Naive thymus-derived CD4-positive, alpha-beta T cell (primary cell): ENCODE measurements around the gene MARCHF10. TPM values are rescaled to one million over a fixed set of nuclear protein-coding genes. Genes with fewer than 3 reads are reported as not detected.

Source experiments
- ATAC-seq: fragments of 150-1000 bp; cut with Tn5 transposase; 2 replicates; pipeline ENCODE4 v1.10.0; 2021; ENCODE audit warnings: mild to moderate bottlenecking, moderate library complexity
- CTCF ChIA-PET: fragments of 350-600 bp; sonication (Branson Sonifier 250); formaldehyde crosslinking; loops from one replicate; lab custom pipeline; 2021; ENCODE audit warnings: antibody characterized with exemption; lab: Charles Lee
- POLR2A ChIA-PET: fragments of 350-600 bp; sonication (Branson Sonifier 250); formaldehyde crosslinking; loops from one replicate; lab custom pipeline; 2021; ENCODE audit warnings: antibody characterized with exemption, inconsistent platforms; lab: Charles Lee
- DNase-seq, 9 donors: peaks; one replicate each; pipeline versions ENCODE4 v3.0.0 to v3.0.0-alpha.2; 2020 to 2022; ENCODE audit warnings: mixed read lengths in 1 of 9
- H3K27ac ChIP-seq: one replicate; pipeline ENCODE4 v1.7.0; 2013; ENCODE audit warnings: mild to moderate bottlenecking, low read depth, low read length, moderate library complexity
- H3K27me3 ChIP-seq, 2 donors: one replicate each; pipeline ENCODE4 v1.7.0; 2013; ENCODE audit warnings: low read length in 2 of 2, mild to moderate bottlenecking in 2 of 2, moderate library complexity in 2 of 2; ENCODE audit not compliant: control insufficient read depth in 2 of 2, insufficient read depth in 2 of 2
- H3K36me3 ChIP-seq, 3 experiments: 1 replicate in 2 of 3; 2 replicates in 1 of 3; pipeline ENCODE4 v1.7.0; 2013; ENCODE audit warnings: low read length in 3 of 3, mild to moderate bottlenecking in 3 of 3, moderate library complexity in 1 of 3; ENCODE audit not compliant: insufficient read depth in 3 of 3, control insufficient read depth in 2 of 3
- H3K4me1 ChIP-seq, 2 donors: one replicate each; pipeline ENCODE4 v1.7.0; 2013; ENCODE audit warnings: low read length in 2 of 2, mild to moderate bottlenecking in 2 of 2, moderate library complexity in 1 of 2; ENCODE audit not compliant: control insufficient read depth in 2 of 2, insufficient read depth in 2 of 2
- H3K4me3 ChIP-seq: 2 replicates; pipeline ENCODE4 v1.7.0; 2013; ENCODE audit warnings: mild to moderate bottlenecking, low read length
- H3K9me3 ChIP-seq, 3 experiments: 1 replicate in 2 of 3; 2 replicates in 1 of 3; pipeline ENCODE4 v1.7.0; 2013; ENCODE audit warnings: low read length in 3 of 3; ENCODE audit not compliant: control insufficient read depth in 2 of 3
- H3K27ac Mint-ChIP-seq, 9 donors: one replicate each; pipeline ENCODE4 v1.8.0; 2020 to 2022; ENCODE audit warnings: mixed read lengths in 9 of 9, mild to moderate bottlenecking in 8 of 9, moderate library complexity in 5 of 9, inconsistent platforms in 2 of 9
- H3K27me3 Mint-ChIP-seq, 5 donors: one replicate each; pipeline ENCODE4 v1.8.0; 2021 to 2022; ENCODE audit warnings: mixed read lengths in 5 of 5, mild to moderate bottlenecking in 1 of 5
- H3K36me3 Mint-ChIP-seq, 5 donors: one replicate each; pipeline ENCODE4 v1.8.0; 2020 to 2022; ENCODE audit warnings: mixed read lengths in 5 of 5, mild to moderate bottlenecking in 3 of 5, inconsistent platforms in 1 of 5
- H3K4me1 Mint-ChIP-seq, 7 donors: one replicate each; pipeline ENCODE4 v1.8.0; 2020 to 2022; ENCODE audit warnings: mixed read lengths in 7 of 7, mild to moderate bottlenecking in 3 of 7, inconsistent platforms in 1 of 7
- H3K4me3 Mint-ChIP-seq, 10 donors: one replicate each; pipeline ENCODE4 v1.8.0; 2020 to 2022; ENCODE audit warnings: mild to moderate bottlenecking in 10 of 10, mixed read lengths in 10 of 10, moderate library complexity in 6 of 10, inconsistent platforms in 2 of 10
- H3K9me3 Mint-ChIP-seq, 11 donors: one replicate each; pipeline ENCODE4 v1.8.0; 2020 to 2022; ENCODE audit warnings: mixed read lengths in 11 of 11, mild to moderate bottlenecking in 4 of 11, inconsistent platforms in 1 of 11, moderate library complexity in 1 of 11
- intact Hi-C, 2 donors: fragments of 100-400 bp; cut with micrococcal nuclease; formaldehyde crosslinking; loops; one replicate each; pipeline ENCODE4 v1.15.1; 2023
- polyA plus RNA-seq, 2 donors: library from polyadenylated mRNA; unstranded; fragments of 300-500 nt; fragmentation: Illumina TruSeq; gene quantifications; one replicate each; pipeline ENCODE4 v1.2.3, GENCODE V29; 2021
- total RNA-seq, 6 experiments: library from RNA in 5 of 6; stranded (reverse) in 5 of 6; gene quantifications; 1 replicate in 5 of 6; 2 replicates in 1 of 6; pipeline ENCODE4 v1.2.3 and lab custom pipeline; 2021 to 2026

The MARCHF10 gene
- total and polyA plus RNA-seq, 7 experiments from 2014 or later, result 0.13 to 0.43 (median 0.29) TPM; not detected in 4

DNA sequence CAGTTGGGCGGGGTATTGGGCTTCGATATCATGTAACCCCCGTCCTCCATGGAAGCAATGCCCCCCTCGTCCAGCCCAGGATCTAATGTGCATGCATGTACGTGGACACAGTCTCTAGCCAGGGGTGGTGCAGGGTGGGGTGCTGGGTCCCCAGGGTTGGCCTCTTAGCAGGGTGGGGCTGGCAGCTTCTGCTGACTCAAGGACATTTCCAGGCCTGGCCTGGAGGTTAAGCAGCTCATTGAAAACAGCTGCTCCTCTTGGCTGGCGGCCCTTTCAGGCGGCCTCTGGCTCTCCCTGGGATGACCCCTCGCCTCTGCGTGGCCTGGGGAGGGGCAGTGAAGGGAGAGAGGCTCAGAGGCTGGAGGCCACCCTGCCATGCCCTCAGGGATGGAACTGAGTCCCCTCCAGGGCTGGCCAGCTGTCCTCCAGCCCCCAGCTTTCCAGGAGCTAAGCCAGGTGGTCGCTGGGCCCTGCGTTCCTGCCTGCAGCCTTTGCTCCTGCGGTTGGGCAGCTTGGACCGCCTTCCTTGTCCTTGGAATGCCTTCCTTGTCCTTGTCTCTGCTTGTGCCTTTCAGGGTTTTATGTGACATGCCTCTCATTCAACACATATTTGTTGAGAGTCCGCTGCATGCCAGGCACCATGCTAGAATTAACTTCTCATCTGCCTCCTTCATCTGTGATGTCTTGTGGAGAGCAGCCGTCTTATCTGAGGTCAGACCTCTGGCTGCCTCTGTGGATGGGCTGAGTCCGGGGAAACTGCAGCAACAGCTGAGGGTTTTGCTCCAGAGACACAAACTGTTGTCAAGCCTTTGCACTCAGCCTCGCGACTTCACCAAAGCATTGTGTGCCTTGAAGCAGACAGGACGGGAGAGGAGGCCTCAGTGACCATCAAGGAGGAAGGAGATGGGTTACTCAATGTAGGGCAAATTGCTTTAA, 154.0 kb downstream of the MARCHF10 start:
- intact Hi-C loops, result loop anchor here in 1 of 2 donors (1.0 to 5.0 kb wide), 2 partner anchors 27 to 313 kb away; partner anchors contain the start of genes MRC2 and TANC2
- Histone ChIP-seq H3K9me3 (no peaks in the 10 kb centered on the region), H3K27me3 (no peaks in the 10 kb centered on the region), H3K4me3 (peak overlapping the region; percentile 74), H3K36me3 (peaks cover 0 to 6% (median 0%) of the 10 kb centered on the region in 3 experiments), H3K27ac (no peak overlapping the region), H3K4me1 (peaks cover 8 to 12% of the 10 kb centered on the region in 2 donors)
- ChIA-PET POLR2A (no interaction called here), CTCF (no interaction called here)
- Mint-ChIP-seq H3K36me3 (no peaks in the 10 kb centered on the region), H3K9me3 (no peaks in the 10 kb centered on the region), H3K27me3 (peaks cover 0 to 76% (median 0%) of the 10 kb centered on the region in 5 donors), H3K4me3 (peak overlapping the region; percentile 71 to 95 (median 86)), H3K27ac (peak overlapping the region in 6 of 9 donors; percentile 32 to 80 (median 58)), H3K4me1 (peaks cover 7 to 26% (median 21%) of the 10 kb centered on the region in 7 donors)
- DNase-seq (peak in 1 of 9 donors; percentile 29), ATAC-seq (peak; percentile 4)

DNA sequence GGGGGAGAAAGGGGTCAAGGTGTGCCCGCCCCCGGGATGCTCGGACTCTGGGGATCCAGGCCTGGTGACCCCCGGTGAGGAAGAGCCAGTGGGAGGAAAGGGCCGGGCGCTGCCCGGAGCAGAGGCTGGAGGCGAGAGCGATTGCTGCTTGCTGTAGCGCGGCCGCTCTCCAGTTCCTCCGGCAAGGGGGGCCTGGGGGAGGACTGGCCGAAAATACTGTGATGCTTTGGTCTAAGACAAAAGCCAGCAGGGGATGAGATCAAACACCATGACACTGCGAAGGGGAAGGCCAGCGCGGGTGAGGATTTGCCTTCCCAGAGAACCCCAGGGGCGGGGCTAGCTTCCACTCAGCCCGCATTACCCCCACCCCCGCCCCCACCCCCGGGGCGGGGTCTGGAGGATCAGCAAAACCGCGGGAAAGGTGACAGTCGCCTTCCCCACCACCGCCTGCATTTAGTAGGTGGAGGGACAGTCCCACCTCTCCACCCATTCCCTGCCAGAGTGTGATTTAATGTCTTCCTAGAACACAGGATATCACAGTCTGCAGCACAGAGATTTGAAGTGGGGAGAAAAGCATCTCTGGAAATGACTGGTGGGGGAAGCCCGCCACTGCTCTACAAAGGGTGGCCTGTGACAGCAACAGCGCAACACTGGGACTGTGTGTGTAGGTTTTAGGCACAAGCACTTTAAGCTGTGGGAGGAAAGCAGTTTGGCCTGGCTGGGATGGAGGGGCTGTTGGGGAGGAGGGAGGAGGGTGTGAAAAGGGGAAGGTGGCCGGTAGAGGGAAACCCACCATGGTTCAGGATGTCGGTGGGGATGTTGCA, 154.9 kb downstream of the MARCHF10 start:
- Mint-ChIP-seq H3K27me3 (peaks cover 0 to 80% (median 0%) of the 10 kb centered on the region in 5 donors), H3K36me3 (no peaks in the 10 kb centered on the region), H3K4me1 (peaks cover 7 to 26% (median 21%) of the 10 kb centered on the region in 7 donors), H3K27ac (peak overlapping the region in 8 of 9 donors; percentile 2 to 86 (median 68)), H3K4me3 (peak overlapping the region; percentile 71 to 95 (median 86)), H3K9me3 (no peaks in the 10 kb centered on the region)
- H3K4me3 ChIP-seq, result peak overlapping the region; percentile 74
- ATAC-seq (peak; percentile 83), DNase-seq (peak in 8 of 9 donors; percentile 14 to 94 (median 37))
- ChIA-PET POLR2A (no interaction called here), CTCF (no interaction called here)
- H3K27ac ChIP-seq, result peak overlapping the region; percentile 32
- intact Hi-C loops, result loop anchor here in 1 of 2 donors (1.0 to 5.0 kb wide), 2 partner anchors 26 to 314 kb away; partner anchors contain the start of genes MRC2 and TANC2
- H3K9me3 ChIP-seq, result no peaks in the 10 kb centered on the region
- peaks cover 0 to 6% (median 0%) of the 10 kb centered on the region in 3 experiments for H3K36me3 ChIP-seq
- H3K27me3 ChIP-seq, result no peaks in the 10 kb centered on the region
- H3K4me1 ChIP-seq, result peaks cover 8 to 12% of the 10 kb centered on the region in 2 donors

DNA sequence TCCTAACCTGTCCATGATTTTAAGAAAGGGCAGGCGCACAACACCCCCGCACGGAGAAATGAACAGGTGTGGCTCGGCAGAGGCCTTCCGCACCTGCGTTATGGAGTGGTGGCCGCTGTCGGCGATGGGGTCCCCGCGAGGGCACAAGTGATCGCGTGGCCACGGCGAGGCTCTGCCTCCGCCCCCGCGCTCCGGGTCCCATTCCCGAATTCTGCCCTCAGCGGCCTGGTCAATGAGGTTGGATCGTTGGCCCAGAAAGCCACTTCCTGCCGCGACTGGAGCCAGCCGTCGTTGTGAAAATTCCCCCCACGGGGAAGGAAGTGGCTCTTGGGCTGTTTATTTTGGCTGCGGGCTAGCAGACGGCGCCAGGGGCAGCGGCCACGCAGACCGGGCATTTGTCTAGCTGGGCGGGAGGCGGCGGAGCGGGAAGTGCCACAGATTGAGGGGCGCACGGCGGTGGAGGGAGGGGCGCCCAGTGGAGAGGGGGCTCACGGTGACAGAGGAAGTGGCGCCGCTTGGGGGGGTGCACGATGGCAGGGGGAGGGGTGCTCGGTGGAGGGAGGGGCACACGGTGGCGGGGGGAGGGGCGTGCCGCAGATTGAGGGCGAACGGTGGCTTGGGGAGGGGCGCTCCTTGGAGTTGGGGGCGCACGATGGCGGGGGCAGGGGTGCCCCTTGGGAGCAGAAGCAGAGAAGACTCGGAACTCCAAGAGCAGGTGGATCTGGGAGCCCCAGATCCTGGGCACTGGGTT, 155.7 kb downstream of the MARCHF10 start:
- Mint-ChIP-seq H3K4me1 (peaks cover 7 to 26% (median 21%) of the 10 kb centered on the region in 7 donors), H3K4me3 (peak overlapping the region; percentile 71 to 95 (median 86)), H3K36me3 (no peaks in the 10 kb centered on the region), H3K27me3 (peaks cover 0 to 80% (median 0%) of the 10 kb centered on the region in 5 donors), H3K27ac (peak overlapping the region in 8 of 9 donors; percentile 52 to 87 (median 82)), H3K9me3 (no peaks in the 10 kb centered on the region)
- Histone ChIP-seq H3K36me3 (peaks cover 0 to 6% (median 0%) of the 10 kb centered on the region in 3 experiments), H3K4me3 (peak overlapping the region; percentile 74), H3K4me1 (peaks cover 8 to 12% of the 10 kb centered on the region in 2 donors), H3K27me3 (no peaks in the 10 kb centered on the region), H3K27ac (peak overlapping the region; percentile 32), H3K9me3 (no peaks in the 10 kb centered on the region)
- ChIA-PET POLR2A (interaction anchor here (0.6 kb wide), 1 partner anchor 18 kb away, joined by 5 read pairs; no protein-coding TSS in a partner anchor), CTCF (no interaction called here)
- intact Hi-C loops, result loop anchor here in 1 of 2 donors (1.0 to 5.0 kb wide), 2 partner anchors 25 to 315 kb away; partner anchors contain the start of genes MRC2 and TANC2
- ATAC-seq (peak; percentile 20), DNase-seq (peak in 7 of 9 donors; percentile 12 to 47 (median 28))

Other genes with a start within 250 kb of the MARCHF10 start
- gene MRC2, start 180.6 kb downstream of the MARCHF10 start, total RNA-seq, result 1 to 10 TPM in 4 of 5 experiments, under 1 TPM in 1; 0.39 to 3.4 (median 2.7) TPM
- gene MRC2, start 180.6 kb downstream of the MARCHF10 start, polyA plus RNA-seq, result 1 to 10 TPM in 1 of 2 donors, under 1 TPM in 1; 0.11 to 1.0 TPM
- gene TANC2, start 157.9 kb upstream of the MARCHF10 start, total RNA-seq, result 10 to 100 TPM in 4 of 5 experiments, 1 to 10 TPM in 1; 2.4 to 36.6 (median 28.9) TPM
- gene TANC2, start 157.9 kb upstream of the MARCHF10 start, polyA plus RNA-seq, result 1 to 10 TPM; 1.8 to 2.9 TPM